CD4-positive, alpha-beta memory T cell (primary cell): Measurements from ENCODE around the gene LZTFL1. TPM values are rescaled to one million over a fixed set of nuclear protein-coding genes. Genes with fewer than 3 reads are reported as not detected.
A peak's percentile ranks its signal among the peaks of the same experiment; 100 is the strongest.

Source experiments
- CTCF ChIA-PET: fragments of 350-600 bp; sonication (Branson Sonifier 250); formaldehyde crosslinking; loops from one replicate; lab custom pipeline; 2021; ENCODE audit warnings: inconsistent platforms; ENCODE audit not compliant: partially characterized antibody; lab: Charles Lee
- POLR2A ChIA-PET: fragments of 350-600 bp; sonication (Branson Sonifier 250); formaldehyde crosslinking; loops from one replicate; lab custom pipeline; 2021; ENCODE audit not compliant: partially characterized antibody; lab: Charles Lee
- DNase-seq, 5 donors: peaks; one replicate each; pipeline versions ENCODE4 v3.0.0 to v3.0.0-alpha.2; 2020 to 2022; ENCODE audit warnings: mixed read lengths in 1 of 5
- H3K27ac ChIP-seq: one replicate; pipeline ENCODE4 v1.7.0; 2013; ENCODE audit warnings: low read depth, low read length
- H3K27me3 ChIP-seq: 2 replicates; pipeline ENCODE4 v1.7.0; 2013; ENCODE audit warnings: mild to moderate bottlenecking, low read length, moderate library complexity; ENCODE audit not compliant: insufficient read depth
- H3K36me3 ChIP-seq: 2 replicates; pipeline ENCODE4 v1.7.0; 2013; ENCODE audit warnings: mild to moderate bottlenecking, low read length, moderate library complexity; ENCODE audit not compliant: insufficient read depth
- H3K4me1 ChIP-seq: 2 replicates; pipeline ENCODE4 v1.7.0; 2013; ENCODE audit warnings: mild to moderate bottlenecking, low read length, moderate library complexity; ENCODE audit not compliant: insufficient read depth
- H3K4me3 ChIP-seq, 2 donors: one replicate each; pipeline ENCODE4 v1.7.0; 2013; ENCODE audit warnings: low read length in 2 of 2, mild to moderate bottlenecking in 1 of 2
- H3K9me3 ChIP-seq, 2 donors: one replicate each; pipeline ENCODE4 v1.7.0; 2013; ENCODE audit warnings: low read length in 2 of 2, control low read depth in 1 of 2; ENCODE audit not compliant: control insufficient read depth in 1 of 2
- H3K27ac Mint-ChIP-seq, 7 donors: one replicate each; pipeline ENCODE4 v1.8.0; 2020 to 2021; ENCODE audit warnings: mixed read lengths in 7 of 7, mild to moderate bottlenecking in 6 of 7, inconsistent platforms in 3 of 7, moderate library complexity in 3 of 7
- H3K27me3 Mint-ChIP-seq, 2 donors: one replicate each; pipeline ENCODE4 v1.8.0; 2020 to 2021; ENCODE audit warnings: mixed read lengths in 2 of 2
- H3K36me3 Mint-ChIP-seq, 2 donors: one replicate each; pipeline ENCODE4 v1.8.0; 2020 to 2021; ENCODE audit warnings: mixed read lengths in 2 of 2, inconsistent platforms in 1 of 2, mild to moderate bottlenecking in 1 of 2
- H3K4me1 Mint-ChIP-seq, 4 donors: one replicate each; pipeline ENCODE4 v1.8.0; 2020 to 2021; ENCODE audit warnings: mixed read lengths in 4 of 4, mild to moderate bottlenecking in 1 of 4
- H3K4me3 Mint-ChIP-seq, 8 donors: one replicate each; pipeline ENCODE4 v1.8.0; 2020 to 2021; ENCODE audit warnings: mixed read lengths in 8 of 8, mild to moderate bottlenecking in 7 of 8, moderate library complexity in 6 of 8, inconsistent platforms in 3 of 8
- H3K9me3 Mint-ChIP-seq, 8 donors: one replicate each; pipeline ENCODE4 v1.8.0; 2020 to 2021; ENCODE audit warnings: mixed read lengths in 8 of 8, mild to moderate bottlenecking in 5 of 8, inconsistent platforms in 3 of 8, moderate library complexity in 1 of 8
- intact Hi-C: fragments of 100-400 bp; cut with micrococcal nuclease; formaldehyde crosslinking; loops from one replicate; pipeline ENCODE4 v1.15.1; 2023
- polyA plus RNA-seq, 2 donors: library from polyadenylated mRNA; unstranded; fragments of 300-500 nt; fragmentation: Illumina TruSeq; gene quantifications; one replicate each; pipeline ENCODE4 v1.2.3, GENCODE V29; 2021
- total RNA-seq, 2 experiments: library from RNA; stranded (reverse); gene quantifications; one replicate each; pipeline ENCODE4 v1.2.3, GENCODE V29; 2021

LZTFL1 gene
- total and polyA plus RNA-seq, 4 experiments from 2014 or later: 6.9 to 11.7 (median 8.6) TPM

- Mint-ChIP-seq H3K4me1 (peaks cover 11 to 30% (median 17%) of the 10 kb centered on the region in 4 donors), H3K4me3 (peak overlapping the region; percentile 94 to 99 (median 95)), H3K9me3 (no peaks in the 10 kb centered on the region), H3K36me3 (peaks cover 9 to 13% of the 10 kb centered on the region in 2 donors), H3K27ac (peak overlapping the region; percentile 95 to 98 (median 97)), H3K27me3 (no peaks in the 10 kb centered on the region)
- H3K4me1 ChIP-seq: peaks cover 19% of the 10 kb centered on the region
- H3K36me3 ChIP-seq: no peaks in the 10 kb centered on the region
- ChIA-PET CTCF (interaction anchor here (0.8 to 3.3 kb wide), 11 partner anchors 30 to 798 kb away, joined by 3 to 24 read pairs (median 3); no protein-coding TSS in a partner anchor), POLR2A (interaction anchor here (0.9 to 2.9 kb wide), 17 partner anchors 9 to 237 kb away, joined by 3 to 22 read pairs (median 6); partner anchors contain the start of gene CCR9)
- peak overlapping the region; percentile 58 to 98 for H3K4me3 ChIP-seq
- H3K27ac ChIP-seq: peak overlapping the region; percentile 70
- H3K27me3 ChIP-seq: no peaks in the 10 kb centered on the region
- H3K9me3 ChIP-seq: no peaks in the 10 kb centered on the region
- DNase-seq: no peak
- intact Hi-C loops: loop anchor here (5.0 kb wide), 3 partner anchors 41 to 236 kb away; no protein-coding TSS in a partner anchor
These were observed 531 bp downstream of the LZTFL1 start for GRCh38 chr3:45841420-45841756.

GRCh38 chr3:45838466-45838865 lies 3.5 kb downstream of the LZTFL1 start:
- Histone ChIP-seq H3K27ac (no peak overlapping the region), H3K4me1 (peaks cover 19% of the 10 kb centered on the region), H3K9me3 (no peaks in the 10 kb centered on the region), H3K36me3 (peaks cover 4% of the 10 kb centered on the region), H3K4me3 (no peak overlapping the region), H3K27me3 (no peaks in the 10 kb centered on the region)
- Mint-ChIP-seq H3K27ac (no peak overlapping the region), H3K36me3 (peaks cover 21 to 26% of the 10 kb centered on the region in 2 donors), H3K4me3 (no peak overlapping the region), H3K4me1 (peaks cover 9 to 30% (median 17%) of the 10 kb centered on the region in 4 donors), H3K9me3 (no peaks in the 10 kb centered on the region), H3K27me3 (no peaks in the 10 kb centered on the region)
- CTCF ChIA-PET: no interaction called here
- intact Hi-C loops: no loop called here
- POLR2A ChIA-PET: no interaction called here
- DNase-seq: no peak

GRCh38 chr3:45832699-45833098 lies 9.2 kb downstream of the LZTFL1 start:
- peaks cover 4% of the 10 kb centered on the region for H3K36me3 ChIP-seq
- Mint-ChIP-seq H3K27ac (no peak overlapping the region), H3K9me3 (no peaks in the 10 kb centered on the region), H3K36me3 (peaks cover 57 to 58% of the 10 kb centered on the region in 2 donors), H3K4me3 (no peak overlapping the region), H3K27me3 (no peaks in the 10 kb centered on the region), H3K4me1 (no peaks in the 10 kb centered on the region)
- H3K9me3 ChIP-seq: no peaks in the 10 kb centered on the region
- ChIA-PET CTCF (interaction anchor here (1.1 to 1.5 kb wide), 3 partner anchors 13 to 537 kb away, joined by 3 to 5 read pairs (median 4); no protein-coding TSS in a partner anchor), POLR2A (no interaction called here)
- no peak overlapping the region for H3K27ac ChIP-seq
- H3K27me3 ChIP-seq: no peaks in the 10 kb centered on the region
- H3K4me3 ChIP-seq: no peak overlapping the region
- DNase-seq: peak in 1 of 5 donors; percentile 2
- no peaks in the 10 kb centered on the region for H3K4me1 ChIP-seq
- intact Hi-C loops: no loop called here

- Mint-ChIP-seq H3K4me1 (peaks cover 0 to 1% (median 0%) of the 10 kb centered on the region in 4 donors), H3K27me3 (no peaks in the 10 kb centered on the region), H3K27ac (no peak overlapping the region), H3K36me3 (peaks cover 58 to 62% of the 10 kb centered on the region in 2 donors), H3K9me3 (no peaks in the 10 kb centered on the region), H3K4me3 (no peak overlapping the region)
- Histone ChIP-seq H3K4me3 (no peak overlapping the region), H3K4me1 (no peaks in the 10 kb centered on the region), H3K9me3 (no peaks in the 10 kb centered on the region), H3K36me3 (peaks cover 4% of the 10 kb centered on the region), H3K27me3 (no peaks in the 10 kb centered on the region), H3K27ac (no peak overlapping the region)
- no peak for DNase-seq
- POLR2A ChIA-PET: interaction anchor here (0.6 kb wide), 1 partner anchor 78 kb away, joined by 3 read pairs; no protein-coding TSS in a partner anchor
- intact Hi-C loops: no loop called here
- CTCF ChIA-PET: no interaction called here
These were observed 11.8 kb downstream of the LZTFL1 start for GRCh38 chr3:45830121-45830520.

GRCh38 chr3:45826908-45827307 lies 15.0 kb downstream of the LZTFL1 start:
- peaks cover 0 to 1% (median 0%) of the 10 kb centered on the region in 4 donors for H3K4me1 Mint-ChIP-seq
- CTCF ChIA-PET: interaction anchor here (1.1 kb wide), 1 partner anchor 251 kb away, joined by 4 read pairs; no protein-coding TSS in a partner anchor
- intact Hi-C loops: no loop called here
- H3K27ac Mint-ChIP-seq: no peak overlapping the region
- H3K36me3 ChIP-seq: no peaks in the 10 kb centered on the region
- no peak overlapping the region for H3K4me3 Mint-ChIP-seq
- DNase-seq: no peak
- H3K27me3 ChIP-seq: no peaks in the 10 kb centered on the region
- no peaks in the 10 kb centered on the region for H3K9me3 ChIP-seq
- H3K4me3 ChIP-seq: no peak overlapping the region
- no peak overlapping the region for H3K27ac ChIP-seq
- H3K36me3 Mint-ChIP-seq: peaks cover 59 to 62% of the 10 kb centered on the region in 2 donors
- POLR2A ChIA-PET: interaction anchor here (1.5 kb wide), 1 partner anchor 15 kb away, joined by 6 read pairs; the partner anchor contains the start of gene LZTFL1
- no peaks in the 10 kb centered on the region for H3K27me3 Mint-ChIP-seq
- H3K9me3 Mint-ChIP-seq: no peaks in the 10 kb centered on the region
- H3K4me1 ChIP-seq: no peaks in the 10 kb centered on the region

- POLR2A ChIA-PET: interaction anchor here (1.7 kb wide), 1 partner anchor 15 kb away, joined by 6 read pairs; no protein-coding TSS in a partner anchor
- CTCF ChIA-PET: interaction anchor here (1.1 to 1.4 kb wide), 2 partner anchors 63 to 252 kb away, joined by 4 read pairs; no protein-coding TSS in a partner anchor
- no peak overlapping the region for H3K4me3 Mint-ChIP-seq
- H3K36me3 ChIP-seq: no peaks in the 10 kb centered on the region
- no peaks in the 10 kb centered on the region for H3K27me3 Mint-ChIP-seq
- no peaks in the 10 kb centered on the region for H3K9me3 Mint-ChIP-seq
- intact Hi-C loops: no loop called here
- no peak overlapping the region for H3K27ac ChIP-seq
- peaks cover 58 to 61% of the 10 kb centered on the region in 2 donors for H3K36me3 Mint-ChIP-seq
- H3K27me3 ChIP-seq: no peaks in the 10 kb centered on the region
- no peaks in the 10 kb centered on the region for H3K4me1 ChIP-seq
- no peaks in the 10 kb centered on the region for H3K9me3 ChIP-seq
- H3K4me3 ChIP-seq: no peak overlapping the region
- H3K27ac Mint-ChIP-seq: peak overlapping the region in 1 of 7 donors; percentile 25
- DNase-seq: no peak
- peaks cover 0 to 1% (median 0%) of the 10 kb centered on the region in 4 donors for H3K4me1 Mint-ChIP-seq
These were observed 15.6 kb downstream of the LZTFL1 start for GRCh38 chr3:45826321-45826720.

- H3K4me3 Mint-ChIP-seq: no peak overlapping the region
- ChIA-PET CTCF (no interaction called here), POLR2A (no interaction called here)
These were observed 20.8 kb downstream of the LZTFL1 start for GRCh38 chr3:45821127-45821526.

More at GRCh38 chr3:45821127-45821526, 20.8 kb downstream of the LZTFL1 start:
- no peaks in the 10 kb centered on the region for H3K4me1 ChIP-seq
- H3K27ac ChIP-seq: no peak overlapping the region
- H3K27me3 ChIP-seq: no peaks in the 10 kb centered on the region
- no peak for DNase-seq
- intact Hi-C loops: no loop called here
- H3K27me3 Mint-ChIP-seq: no peaks in the 10 kb centered on the region
- peaks cover 36 to 47% of the 10 kb centered on the region in 2 donors for H3K36me3 Mint-ChIP-seq
- H3K36me3 ChIP-seq: no peaks in the 10 kb centered on the region
- no peaks in the 10 kb centered on the region for H3K9me3 ChIP-seq
- no peak overlapping the region for H3K4me3 ChIP-seq
- peaks cover 0 to 5% (median 0%) of the 10 kb centered on the region in 8 donors for H3K9me3 Mint-ChIP-seq
- H3K27ac Mint-ChIP-seq: no peak overlapping the region
- H3K4me1 Mint-ChIP-seq: no peaks in the 10 kb centered on the region
